Esophagus squamous epithelium (tissue), 5 donors: ENCODE data around the gene KIR3DL3. TPM values are rescaled to one million over a fixed set of nuclear protein-coding genes. Genes with fewer than 3 reads are reported as not detected.
"Not testable (repeated sequence)": the region's sequence is repeated elsewhere in the genome, so short reads cannot be mapped to it uniquely, and the experiment has no call there.

Experiments used
- DNase-seq: peaks from one replicate; lab custom pipeline; 2025; lab: John Stamatoyannopoulos, UW
- H3K27ac ChIP-seq, 4 donors: fragments of 200-600 bp; sonication (generic); one replicate each; pipeline ENCODE4 v1.5.1; 2016 to 2019; ENCODE audit warnings: mild to moderate bottlenecking in 1 of 4
- H3K27me3 ChIP-seq, 4 donors: fragments of 200-600 bp; sonication (generic); 1 replicate in 3 of 4; 2 replicates in 1 of 4; pipeline versions ENCODE4 v1.5.1 to v1.6.0; 2017 to 2021; ENCODE audit warnings: antibody characterized with exemption in 1 of 4
- H3K36me3 ChIP-seq, 3 donors: fragments of 200-600 bp; sonication (generic); one replicate each; pipeline ENCODE4 v1.5.1; 2016 to 2019
- H3K4me1 ChIP-seq, 3 donors: fragments of 200-600 bp; sonication (generic); one replicate each; pipeline ENCODE4 v1.5.1; 2017 to 2019
- H3K4me3 ChIP-seq, 4 donors: fragments of 200-600 bp; sonication (generic); 1 replicate in 3 of 4; 2 replicates in 1 of 4; pipeline ENCODE4 v1.5.1; 2016 to 2019; ENCODE audit warnings: mild to moderate bottlenecking in 2 of 4, moderate library complexity in 1 of 4
- H3K9me3 ChIP-seq, 3 donors: fragments of 200-600 bp; sonication (generic); one replicate each; pipeline ENCODE4 v1.5.1; 2016 to 2019
- POLR2A ChIP-seq, 4 donors: fragments of 450-650 bp; IDR thresholded peaks; one replicate each; pipeline ENCODE4 v1.6.1; 2017; ENCODE audit warnings: antibody characterized with exemption in 4 of 4, mild to moderate bottlenecking in 4 of 4, moderate library complexity in 3 of 4
- WGBS, 2 donors: methylation state at CpG; one replicate each; pipeline ENCODE4 v1.1.5; 2018; 5-methylcytosine and 5-hydroxymethylcytosine counted together
- intact Hi-C: fragments of 100-400 bp; cut with DNase I; formaldehyde crosslinking; loops from one replicate; pipeline ENCODE4 v1.15.0; 2022
- total RNA-seq, 4 donors: library from RNA; depleted of rRNA; stranded (reverse); fragments of >200 nt; gene quantifications; one replicate each; pipeline ENCODE4 v1.1.0, GENCODE V29; 2016
- TF ChIP-seq, protein P1 (sequence below), 6 experiments: fragments of 450-650 bp in 4 of 6; fragments of 200-600 bp in 2 of 6; sonication (generic) in 2 of 6; IDR thresholded peaks; one replicate each; pipeline ENCODE4 v1.5.1; 2016 to 2019; ENCODE audit warnings: antibody characterized with exemption in 6 of 6, mild to moderate bottlenecking in 4 of 6, moderate library complexity in 4 of 6
- donor health status: DM: yes; HTN: yes; CAD: no.

KIR3DL3 gene
- total RNA-seq, 4 donors from 2014 or later, result not detected

- Histone ChIP-seq H3K36me3 (no peaks in the 10 kb centered on the region), H3K4me3 (no peak overlapping the region), H3K27ac (no peak overlapping the region), H3K4me1 (no peaks in the 10 kb centered on the region), H3K27me3 (peaks cover 0 to 27% (median 0%) of the 10 kb centered on the region in 4 donors), H3K9me3 (no peaks in the 10 kb centered on the region)
- no peak for DNase-seq
- 0 to 40% methylated on average over 1 of the region's 2 CpGs for WGBS, 2 donors
- intact Hi-C loops, result no loop called here
- TF ChIP-seq POLR2A (IDR thresholded peaks at IDR 0.05), result no peak
- TF ChIP-seq, protein P1, sequence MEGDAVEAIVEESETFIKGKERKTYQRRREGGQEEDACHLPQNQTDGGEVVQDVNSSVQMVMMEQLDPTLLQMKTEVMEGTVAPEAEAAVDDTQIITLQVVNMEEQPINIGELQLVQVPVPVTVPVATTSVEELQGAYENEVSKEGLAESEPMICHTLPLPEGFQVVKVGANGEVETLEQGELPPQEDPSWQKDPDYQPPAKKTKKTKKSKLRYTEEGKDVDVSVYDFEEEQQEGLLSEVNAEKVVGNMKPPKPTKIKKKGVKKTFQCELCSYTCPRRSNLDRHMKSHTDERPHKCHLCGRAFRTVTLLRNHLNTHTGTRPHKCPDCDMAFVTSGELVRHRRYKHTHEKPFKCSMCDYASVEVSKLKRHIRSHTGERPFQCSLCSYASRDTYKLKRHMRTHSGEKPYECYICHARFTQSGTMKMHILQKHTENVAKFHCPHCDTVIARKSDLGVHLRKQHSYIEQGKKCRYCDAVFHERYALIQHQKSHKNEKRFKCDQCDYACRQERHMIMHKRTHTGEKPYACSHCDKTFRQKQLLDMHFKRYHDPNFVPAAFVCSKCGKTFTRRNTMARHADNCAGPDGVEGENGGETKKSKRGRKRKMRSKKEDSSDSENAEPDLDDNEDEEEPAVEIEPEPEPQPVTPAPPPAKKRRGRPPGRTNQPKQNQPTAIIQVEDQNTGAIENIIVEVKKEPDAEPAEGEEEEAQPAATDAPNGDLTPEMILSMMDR (IDR thresholded peaks at IDR 0.05), result no peak
These were observed 27.5 kb upstream of the KIR3DL3 start for GRCh38 chr19:54696766-54697165.

GRCh38 chr19:54697716-54698115 lies 26.5 kb upstream of the KIR3DL3 start:
- H3K4me1 ChIP-seq, intact Hi-C loops, DNase-seq, H3K27ac ChIP-seq, H3K9me3 ChIP-seq, H3K4me3 ChIP-seq, H3K36me3 ChIP-seq: not testable (repeated sequence)
- WGBS, 2 donors, result 40 to 100% methylated on average over 1 of the region's 13 CpGs
- peaks cover 0 to 21% (median 0%) of the 10 kb centered on the region in 4 donors for H3K27me3 ChIP-seq

GRCh38 chr19:54704928-54705327 lies 19.3 kb upstream of the KIR3DL3 start:
- no peaks in the 10 kb centered on the region for H3K36me3 ChIP-seq
- no peak overlapping the region for H3K27ac ChIP-seq
- peaks cover 0 to 5% (median 0%) of the 10 kb centered on the region in 4 donors for H3K27me3 ChIP-seq
- DNase-seq, result no peak
- H3K4me1 ChIP-seq, result no peaks in the 10 kb centered on the region
- H3K9me3 ChIP-seq, result no peaks in the 10 kb centered on the region
- 62 to 89% methylated on average over 4 to 7 of the region's 8 CpGs for WGBS, 2 donors
- H3K4me3 ChIP-seq, result no peak overlapping the region
- TF ChIP-seq, protein P1 (IDR thresholded peaks at IDR 0.05), result no peak
- TF ChIP-seq POLR2A (IDR thresholded peaks at IDR 0.05), result no peak
- intact Hi-C loops, result no loop called here

- Histone ChIP-seq H3K4me1 (no peaks in the 10 kb centered on the region), H3K4me3 (no peak overlapping the region), H3K27me3 (peaks cover 0 to 5% (median 0%) of the 10 kb centered on the region in 4 donors), H3K9me3 (no peaks in the 10 kb centered on the region), H3K36me3 (no peaks in the 10 kb centered on the region), H3K27ac (no peak overlapping the region)
- no peak for DNase-seq
- WGBS, 2 donors, result 40% methylated on average over 1 of the region's 4 CpGs; no CpG with 5 or more reads in 1 of the 2 donors
- intact Hi-C loops, result no loop called here
- no peak for TF ChIP-seq POLR2A (IDR thresholded peaks at IDR 0.05)
- TF ChIP-seq, protein P1 (IDR thresholded peaks at IDR 0.05), result no peak
These were observed 16.3 kb upstream of the KIR3DL3 start for GRCh38 chr19:54707962-54708361.

- DNase-seq, result no peak
- TF ChIP-seq POLR2A (IDR thresholded peaks at IDR 0.05), result no peak
- TF ChIP-seq, protein P1 (IDR thresholded peaks at IDR 0.05), result no peak
- intact Hi-C loops, result no loop called here
- Histone ChIP-seq H3K4me1 (no peaks in the 10 kb centered on the region), H3K36me3 (no peaks in the 10 kb centered on the region), H3K27me3 (peaks cover 0 to 5% (median 0%) of the 10 kb centered on the region in 4 donors), H3K27ac (no peak overlapping the region), H3K4me3 (no peak overlapping the region), H3K9me3 (no peaks in the 10 kb centered on the region)
- 71% methylated on average over 6 of the region's 7 CpGs; no CpG with 5 or more reads in 1 of the 2 donors for WGBS, 2 donors
These were observed 15.5 kb upstream of the KIR3DL3 start for GRCh38 chr19:54708781-54709180.
